ENCODE measurements around the gene TBC1D4. TPM values are rescaled to one million over a fixed set of nuclear protein-coding genes. Genes with fewer than 3 reads are reported as not detected.
"Not testable (repeated sequence)": the region's sequence is repeated elsewhere in the genome, so short reads cannot be mapped to it uniquely, and the experiment has no call there.

TBC1D4 gene
- total RNA-seq, 1 donor from 2014 or later = 42.9 TPM

- DNase-seq (ENCODE audit: low spot score) = no peak
Measured at GRCh38 chr13:75363371-75363770, 118.6 kb downstream of the TBC1D4 start.

DNA sequence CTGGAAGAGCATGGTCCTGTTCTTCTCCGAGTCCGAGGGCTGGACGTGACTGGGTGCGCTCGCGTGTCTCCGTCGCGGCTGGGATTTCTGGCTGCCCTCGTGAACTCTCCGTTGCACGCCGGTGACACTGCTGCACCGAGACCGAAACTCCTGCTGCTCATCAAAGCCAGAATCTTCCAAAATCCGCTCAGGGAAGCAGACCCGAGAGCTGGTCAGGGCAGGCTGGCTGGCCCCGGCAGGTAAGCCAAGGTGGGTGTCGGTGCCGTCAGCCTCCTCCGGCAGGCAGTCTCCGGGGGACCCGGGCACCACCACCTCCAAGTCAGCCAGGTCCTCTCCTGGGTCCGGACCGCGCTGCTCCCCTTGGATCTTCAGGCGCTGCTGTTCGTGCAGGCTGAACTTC, 119.9 kb downstream of the TBC1D4 start:
- DNase-seq (ENCODE audit: low spot score) = no peak

DNA sequence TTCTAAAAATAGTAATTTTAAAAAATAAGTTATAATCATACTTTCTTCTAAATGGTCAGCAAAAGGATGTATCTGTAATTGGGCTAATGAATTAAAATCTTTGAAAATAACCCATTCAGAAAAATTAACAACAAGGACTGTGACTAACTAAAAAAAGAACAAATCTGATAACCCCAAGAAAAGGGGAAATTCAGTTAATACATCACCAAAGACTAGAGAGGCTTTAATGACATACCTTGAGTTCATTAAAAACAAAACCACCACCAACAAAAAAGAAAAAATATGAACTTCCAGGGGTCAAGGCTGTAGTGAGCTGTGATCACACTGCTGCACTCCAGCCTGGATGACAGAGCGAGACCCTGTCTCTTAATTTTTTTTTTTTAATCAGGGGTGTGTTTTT, 121.8 kb downstream of the TBC1D4 start:
- DNase-seq (ENCODE audit: low spot score) = no peak

GRCh38 chr13:75359266-75359665, 122.7 kb downstream of the TBC1D4 start:
- DNase-seq (ENCODE audit: low spot score) = no peak

GRCh38 chr13:75357576-75358289, 124.2 kb downstream of the TBC1D4 start:
- peak; percentile 49 for DNase-seq (ENCODE audit: low spot score)

- DNase-seq (ENCODE audit: low spot score) = peak; percentile 64
Measured at GRCh38 chr13:75356421-75356820, 125.5 kb downstream of the TBC1D4 start.

DNA sequence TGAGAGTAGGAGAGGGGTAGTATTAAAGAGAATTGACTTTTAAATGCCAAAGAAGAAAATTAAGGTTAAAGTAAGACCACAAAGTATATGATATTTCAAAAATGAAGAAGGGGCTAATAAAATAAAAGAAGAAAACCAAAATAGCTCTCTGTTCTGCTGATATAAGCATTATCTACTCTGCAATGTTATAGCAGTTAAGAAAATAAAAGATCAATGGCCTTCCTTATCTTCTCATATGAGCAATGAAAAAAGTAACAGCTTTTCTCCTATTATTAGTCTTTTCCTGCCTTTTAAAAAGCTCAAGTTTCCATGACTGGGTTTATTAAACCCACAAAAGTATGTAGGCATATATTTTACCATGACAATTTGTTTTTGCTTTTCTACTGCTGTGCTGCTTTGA, 126.4 kb downstream of the TBC1D4 start:
- no peak for DNase-seq (ENCODE audit: low spot score)

DNA sequence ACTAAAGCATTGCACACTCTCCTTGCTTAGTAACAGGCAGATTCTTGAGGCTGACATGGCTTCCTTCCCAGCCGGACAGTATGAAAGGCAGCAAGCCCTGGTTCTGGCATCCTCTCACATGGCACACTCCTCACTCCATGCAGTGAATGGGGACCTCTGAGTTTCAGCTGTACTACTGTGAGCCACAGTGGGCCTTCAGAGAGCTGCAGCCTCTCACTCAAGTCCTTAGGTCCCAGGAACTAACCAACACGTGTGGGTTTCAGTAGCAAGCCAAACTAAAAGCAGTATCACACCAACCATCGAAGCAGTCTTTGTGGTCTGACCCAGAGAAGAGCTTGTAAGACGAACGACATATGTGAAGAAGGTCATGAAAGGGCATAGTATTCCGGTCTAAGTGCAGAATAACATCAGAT, 128.2 kb downstream of the TBC1D4 start:
- DNase-seq (ENCODE audit: low spot score) = peak; percentile 76

- DNase-seq (ENCODE audit: low spot score) = no peak
Measured at GRCh38 chr13:75352641-75353327, 129.2 kb downstream of the TBC1D4 start.

- not testable (repeated sequence) for DNase-seq (ENCODE audit: low spot score)
Measured at GRCh38 chr13:75351538-75351937, 130.4 kb downstream of the TBC1D4 start.

DNA sequence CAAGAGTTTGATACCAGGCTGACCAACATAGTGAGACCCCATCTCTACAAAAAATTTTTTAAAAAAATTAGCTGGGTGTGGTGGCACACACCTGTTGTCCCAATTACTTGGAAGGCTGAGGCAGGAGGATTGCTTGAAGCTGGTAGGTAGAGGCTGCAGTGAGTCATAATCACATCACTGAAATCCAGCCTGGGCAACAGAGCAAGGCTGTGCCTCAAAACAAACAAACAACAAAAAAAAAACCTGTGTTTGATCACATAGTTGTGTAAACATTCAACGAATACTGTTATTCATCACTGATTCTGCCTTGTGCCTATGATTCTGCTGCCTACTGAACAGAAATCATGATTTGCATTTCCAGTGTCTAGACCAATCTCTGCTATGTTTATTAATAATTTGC, 134.0 kb downstream of the TBC1D4 start:
- DNase-seq (ENCODE audit: low spot score) = no peak

DNA sequence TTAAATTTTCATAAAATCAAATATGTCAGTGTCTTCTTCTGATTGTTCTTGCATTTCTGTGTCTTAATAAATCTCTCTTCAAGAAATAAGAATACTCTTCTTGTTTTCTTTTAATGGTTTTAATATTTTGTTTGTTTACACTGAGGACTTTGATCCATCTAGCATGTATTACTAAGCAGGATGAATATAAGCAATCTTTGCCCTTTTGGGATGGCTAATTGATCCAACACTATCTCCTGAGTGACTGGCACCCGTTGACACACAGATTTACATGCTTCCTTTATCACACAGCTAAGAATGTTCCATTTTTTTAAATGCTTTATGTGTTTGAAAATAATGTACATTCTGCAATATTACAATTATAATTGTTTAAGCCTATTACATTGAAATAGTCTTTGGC, 134.5 kb downstream of the TBC1D4 start:
- no peak for DNase-seq (ENCODE audit: low spot score)

DNA sequence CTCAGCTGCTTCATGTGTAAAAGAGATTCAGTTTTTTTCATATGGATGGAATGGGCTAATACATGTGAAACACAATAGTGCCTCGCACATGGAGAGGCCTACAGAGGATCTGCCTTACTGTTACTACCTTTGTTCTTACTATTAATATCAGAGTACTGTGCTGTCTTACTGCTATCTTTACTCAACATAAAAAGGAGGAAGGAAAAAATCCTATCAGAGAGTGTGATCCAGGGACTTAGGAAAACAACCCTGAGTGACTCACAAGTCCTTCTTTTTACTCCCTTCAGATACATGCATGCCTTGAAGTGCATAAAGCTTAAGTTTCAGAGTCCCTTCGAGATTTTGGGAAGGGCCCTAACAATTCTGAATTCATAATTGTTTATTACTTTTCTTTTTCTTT, 136.8 kb downstream of the TBC1D4 start:
- DNase-seq (ENCODE audit: low spot score) = peak; percentile 88

DNA sequence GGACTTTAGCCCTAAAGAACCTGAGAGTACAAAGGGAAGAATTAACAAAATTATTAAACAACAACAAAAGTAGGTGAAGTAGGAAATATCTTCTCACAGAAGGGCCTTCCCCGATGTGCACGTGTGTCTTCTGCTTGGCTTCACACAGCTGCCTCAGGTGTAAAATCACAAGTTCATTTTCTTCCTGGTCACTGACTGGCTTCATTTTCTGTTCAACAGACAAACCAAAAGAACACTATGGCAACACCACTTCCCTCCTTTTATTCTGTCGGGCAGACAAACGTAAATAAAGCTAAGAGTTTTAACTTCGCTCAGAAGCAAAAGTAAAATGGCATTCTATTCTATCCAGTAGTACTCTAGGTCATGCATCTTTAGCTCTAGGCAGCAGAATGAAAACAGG, 140.9 kb downstream of the TBC1D4 start:
- DNase-seq (ENCODE audit: low spot score) = no peak

DNA sequence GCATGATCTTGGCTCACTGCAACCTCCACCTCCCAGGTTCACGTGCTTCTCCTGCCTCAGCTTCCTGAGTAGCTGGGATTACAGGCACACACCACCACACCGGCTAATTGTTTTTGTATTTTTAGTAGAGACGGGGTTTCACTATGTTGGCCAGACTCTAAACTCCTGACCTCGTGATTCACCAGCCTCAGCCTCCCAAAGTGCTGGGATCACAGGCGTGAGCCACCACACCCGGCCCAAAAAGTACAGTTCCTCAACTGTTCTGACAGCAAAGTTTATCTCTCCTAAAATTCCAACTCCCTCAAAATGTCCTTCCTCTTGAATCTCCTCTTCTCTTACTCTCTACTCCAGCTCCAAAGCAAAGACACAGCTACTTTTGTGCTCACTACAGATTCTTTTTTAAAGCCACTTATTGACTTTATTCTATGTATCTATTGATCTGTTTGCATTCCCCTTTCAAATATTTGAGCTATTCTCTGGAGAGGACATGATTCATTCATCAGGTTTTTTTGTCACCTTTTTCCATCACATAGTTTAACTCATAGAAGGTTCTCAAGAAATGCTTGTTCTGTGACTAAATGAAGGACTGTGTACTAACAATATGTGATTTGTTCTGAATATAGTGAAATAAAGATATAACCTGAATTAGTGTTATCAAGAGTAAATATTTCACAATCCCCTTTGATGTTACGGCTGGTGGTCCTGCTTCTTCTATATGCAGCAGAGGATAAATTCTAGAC, 142.2 kb downstream of the TBC1D4 start:
- no peak for DNase-seq (ENCODE audit: low spot score)

- DNase-seq (ENCODE audit: low spot score) = no peak
Measured at GRCh38 chr13:75334634-75335447, 147.1 kb downstream of the TBC1D4 start.

- DNase-seq (ENCODE audit: low spot score) = no peak
Measured at GRCh38 chr13:75333103-75333502, 148.9 kb downstream of the TBC1D4 start.

GRCh38 chr13:75331792-75332349, 150.1 kb downstream of the TBC1D4 start:
- DNase-seq (ENCODE audit: low spot score) = no peak

GRCh38 chr13:75330770-75331169, 151.2 kb downstream of the TBC1D4 start:
- DNase-seq (ENCODE audit: low spot score) = no peak

DNA sequence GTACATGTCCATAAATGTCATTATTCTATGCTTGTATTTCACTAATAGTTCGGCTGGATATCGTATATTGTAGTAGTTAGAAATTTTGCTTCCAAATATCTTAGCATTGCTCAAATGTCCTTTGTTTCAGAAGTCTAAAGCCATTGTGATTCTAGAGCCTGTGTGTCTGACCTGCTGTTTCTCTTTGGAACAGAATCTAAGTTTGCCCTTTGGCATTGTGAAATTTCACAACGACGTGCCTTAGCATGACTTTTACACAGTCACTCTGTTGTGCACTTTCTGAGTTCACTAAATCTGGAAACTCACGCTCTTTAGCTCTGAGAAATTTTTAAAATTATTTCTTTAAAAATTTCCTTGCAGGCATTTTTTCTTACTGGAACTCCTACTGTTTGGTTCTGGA, 152.2 kb downstream of the TBC1D4 start:
- DNase-seq (ENCODE audit: low spot score) = no peak

DNA sequence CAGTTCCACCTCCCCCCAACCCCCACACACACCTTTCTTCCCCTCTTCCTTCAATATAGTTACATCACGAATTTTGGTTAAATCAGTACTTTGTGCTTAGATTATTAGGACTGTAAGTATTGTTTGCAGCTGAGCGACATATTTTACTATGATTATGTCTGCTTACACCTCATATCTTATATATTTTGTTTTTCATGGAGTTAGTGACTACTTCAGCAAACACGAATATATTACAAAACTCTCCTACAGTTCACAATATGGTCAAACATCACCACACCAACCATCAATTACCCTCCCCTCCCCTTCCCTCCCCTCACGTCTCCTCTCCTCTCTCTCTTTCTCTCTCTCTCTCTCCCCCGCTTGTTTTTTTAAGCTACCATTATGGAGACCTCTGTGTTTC, 152.9 kb downstream of the TBC1D4 start:
- DNase-seq (ENCODE audit: low spot score) = no peak

DNA sequence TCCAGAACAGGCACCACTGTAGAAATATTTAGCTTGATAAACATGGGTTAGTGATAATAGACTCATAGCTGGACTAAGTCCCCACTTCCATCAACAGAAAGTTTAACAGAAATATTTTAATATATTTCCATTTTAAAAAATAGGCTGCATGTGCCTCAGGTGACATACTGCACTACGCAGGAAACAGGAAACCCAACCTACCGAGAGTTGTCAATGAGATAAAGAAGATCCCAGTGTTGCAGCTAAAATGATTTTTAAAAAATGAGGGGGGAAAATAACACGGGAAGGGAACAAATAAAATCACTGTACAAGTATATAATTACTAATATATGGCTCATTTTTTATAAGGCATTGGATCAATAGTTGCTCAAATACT, 154.8 kb downstream of the TBC1D4 start:
- DNase-seq (ENCODE audit: low spot score) = no peak

Data from umbilical cord (tissue), 2 donors.